AG08395 (cell line): Measurements from ENCODE around the gene ACSS1.
"Not testable (repeated sequence)": the region's sequence is repeated elsewhere in the genome, so short reads cannot be mapped to it uniquely, and the experiment has no call there.

Source experiments
- DNase-seq: peaks from one replicate; pipeline ENCODE4 v3.0.0; 2012; ENCODE audit warnings: mixed read lengths, low spot score

Gene ACSS1

DNA sequence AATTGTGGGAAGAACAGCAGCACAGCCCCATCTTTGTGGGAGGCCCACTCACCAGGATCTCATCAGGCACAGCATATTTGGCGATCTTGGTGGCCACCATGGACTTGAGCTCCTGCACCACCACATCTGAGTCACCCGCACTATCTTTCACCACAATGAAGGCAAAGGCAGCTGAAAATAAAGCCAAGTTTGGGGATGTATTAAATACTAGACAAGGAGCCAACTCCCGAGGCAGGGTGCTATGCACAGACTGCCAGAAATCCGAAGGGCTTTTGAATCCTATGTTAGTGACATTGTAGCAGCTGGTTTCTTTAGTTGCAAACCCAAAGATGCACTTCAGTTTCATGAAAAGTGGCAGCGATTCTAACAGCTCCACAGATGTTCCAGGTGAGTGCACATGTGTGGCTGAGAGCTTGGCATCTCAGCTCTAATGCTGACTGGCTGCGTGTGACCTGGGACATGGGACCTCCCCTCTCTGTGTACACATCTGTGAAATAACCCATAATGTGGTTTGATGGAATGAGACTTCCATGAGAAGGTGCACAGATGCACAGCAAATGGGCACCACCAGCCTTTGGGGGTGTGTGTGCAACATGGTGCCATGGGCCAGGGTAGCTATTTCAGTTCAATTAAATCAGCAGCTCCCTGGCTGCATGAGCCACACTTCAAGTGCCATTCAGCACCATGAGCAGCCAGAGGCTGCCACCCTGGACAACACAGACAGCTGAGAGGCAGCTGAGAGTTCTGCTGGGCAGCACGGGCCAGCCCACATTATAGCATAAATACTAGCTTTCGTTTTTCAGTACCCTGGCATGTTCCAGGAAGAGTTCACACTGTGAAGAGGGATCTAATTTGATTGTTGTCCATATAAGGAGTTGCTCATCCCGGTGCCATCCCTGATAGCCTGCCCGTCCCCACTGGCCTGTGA lies 48.5 kb downstream of the ACSS1 start:
- peak; percentile 45 for DNase-seq

DNA sequence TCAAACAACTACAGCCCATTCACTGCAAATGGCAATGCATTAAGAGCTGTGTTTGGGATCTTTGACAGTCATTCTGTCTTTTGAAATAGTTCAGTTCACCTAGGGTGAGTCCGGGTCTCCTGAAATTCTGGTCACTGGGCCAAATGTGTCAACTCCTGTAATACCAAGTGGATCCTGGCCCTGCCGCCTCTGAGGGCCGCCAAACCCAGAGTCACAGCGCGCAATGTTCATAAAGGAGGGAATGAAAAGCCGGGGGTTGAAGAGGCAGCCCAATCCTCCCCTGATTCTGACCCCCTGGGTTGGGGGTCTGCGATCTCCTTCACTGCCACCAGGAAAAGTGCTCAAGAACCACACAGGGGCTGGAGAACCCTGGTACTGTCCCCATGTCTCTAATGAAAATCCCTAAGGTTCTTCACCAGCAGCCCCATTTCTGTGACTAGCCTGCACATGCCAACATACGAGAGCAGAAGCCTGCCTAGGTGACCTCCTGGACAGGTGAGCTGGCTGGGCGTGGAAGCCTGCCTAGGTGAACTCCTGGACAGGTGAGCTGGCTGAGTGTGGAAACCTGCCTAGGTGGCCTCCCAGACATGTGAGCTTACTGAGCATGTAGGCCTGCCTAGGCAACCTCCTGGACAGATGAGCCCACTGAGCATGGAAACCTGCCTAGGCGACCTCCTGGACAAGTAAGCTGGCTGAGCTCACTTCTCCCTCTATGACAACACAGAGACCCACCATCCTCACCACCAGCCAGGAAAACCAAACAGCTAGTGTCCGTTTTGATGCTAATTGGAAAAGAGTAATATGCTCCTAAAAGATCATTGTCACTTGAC lies 49.3 kb downstream of the ACSS1 start:
- DNase-seq, result no peak

DNA sequence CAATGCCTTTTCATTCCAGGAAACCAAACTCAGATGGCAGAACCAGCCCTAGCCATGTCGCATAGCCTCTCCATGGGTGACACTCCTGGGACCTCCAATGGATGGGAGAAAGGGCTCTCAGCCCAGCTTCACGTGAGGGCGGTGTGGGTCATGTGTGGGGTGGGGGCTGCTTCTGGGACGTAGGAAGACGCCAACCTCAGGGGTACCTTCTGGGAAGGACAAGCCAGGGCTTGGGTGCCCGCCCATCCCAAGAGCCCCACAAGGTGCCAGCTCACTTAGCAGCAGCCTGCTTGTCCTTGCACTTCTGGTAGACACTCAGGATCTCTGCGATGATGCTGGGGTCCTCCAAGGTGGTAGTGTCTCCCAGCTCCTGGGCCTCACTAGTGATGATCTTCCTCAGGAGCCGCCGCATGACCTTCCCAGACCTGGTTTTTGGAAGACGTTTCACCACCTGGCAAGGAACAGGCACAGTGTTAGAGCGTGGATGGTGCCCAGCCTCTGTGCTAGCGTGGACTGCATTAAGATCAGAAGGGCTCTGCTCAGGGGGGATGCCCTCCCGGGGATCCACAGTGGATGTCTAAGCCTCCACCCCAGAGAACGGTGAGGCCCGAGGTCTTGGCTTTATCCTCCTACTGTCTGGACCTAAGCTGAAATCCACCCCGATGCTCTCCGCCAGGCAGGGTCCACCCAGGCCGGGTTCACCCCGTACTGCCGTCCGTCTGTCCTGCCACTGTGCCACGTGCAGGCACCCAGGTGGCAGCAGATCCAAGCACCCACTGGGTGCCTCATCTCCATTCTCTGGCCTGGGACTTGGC lies 50.2 kb downstream of the ACSS1 start:
- DNase-seq, result no peak

DNA sequence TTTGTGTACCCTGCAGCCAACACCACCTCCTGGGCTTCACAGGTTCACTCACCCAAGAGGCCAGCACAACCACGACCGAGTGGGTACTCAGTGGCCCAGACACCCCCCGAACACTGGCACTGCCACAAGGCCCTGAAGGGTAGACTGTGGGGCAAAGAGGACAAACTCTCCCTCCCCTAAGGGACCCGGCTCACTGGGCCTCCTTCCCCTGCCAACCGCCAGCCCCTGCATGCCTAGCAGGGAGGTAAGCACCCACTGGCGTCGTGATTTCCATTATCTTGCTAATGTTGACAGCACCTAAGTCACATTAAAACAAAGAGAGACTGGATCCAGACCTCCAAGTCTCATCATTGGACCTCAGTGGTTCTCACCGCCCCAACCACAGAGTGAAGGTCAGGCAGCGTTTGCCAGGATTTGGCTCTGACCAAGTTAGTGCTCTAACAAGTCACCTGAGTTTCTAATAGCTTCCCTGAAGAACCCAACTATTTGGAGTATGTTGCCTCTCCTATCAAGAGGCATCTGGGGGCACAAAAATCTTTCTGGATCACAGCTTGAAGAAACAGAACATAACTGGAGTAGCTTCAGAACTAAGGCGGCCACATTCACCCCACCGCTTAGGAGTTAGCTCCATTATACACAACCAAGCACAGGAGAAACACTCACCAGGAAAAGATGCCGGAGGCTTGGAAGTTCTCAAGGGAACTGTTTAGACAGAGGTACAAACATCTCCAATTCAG lies 51.3 kb downstream of the ACSS1 start:
- DNase-seq, result no peak

DNA sequence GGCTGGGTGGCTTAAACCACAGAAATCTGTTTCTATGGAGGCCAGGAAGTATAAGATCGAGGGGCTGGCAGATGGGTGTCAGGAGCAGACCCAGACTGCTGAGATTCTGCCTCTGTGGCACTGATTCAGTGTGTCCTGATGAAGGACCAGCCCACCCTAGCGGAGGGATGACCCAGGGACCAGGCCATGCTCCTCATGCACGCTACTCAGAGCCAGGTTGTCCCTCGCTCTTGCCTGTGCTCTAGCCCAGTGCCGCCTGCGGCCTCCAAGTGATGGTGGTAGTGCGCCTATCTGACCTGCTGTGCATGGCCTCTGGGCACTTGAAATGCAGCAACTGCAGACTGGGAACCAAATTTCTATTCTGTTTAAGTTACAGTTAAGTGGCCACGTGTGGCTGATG lies 52.3 kb downstream of the ACSS1 start:
- no peak for DNase-seq

DNA sequence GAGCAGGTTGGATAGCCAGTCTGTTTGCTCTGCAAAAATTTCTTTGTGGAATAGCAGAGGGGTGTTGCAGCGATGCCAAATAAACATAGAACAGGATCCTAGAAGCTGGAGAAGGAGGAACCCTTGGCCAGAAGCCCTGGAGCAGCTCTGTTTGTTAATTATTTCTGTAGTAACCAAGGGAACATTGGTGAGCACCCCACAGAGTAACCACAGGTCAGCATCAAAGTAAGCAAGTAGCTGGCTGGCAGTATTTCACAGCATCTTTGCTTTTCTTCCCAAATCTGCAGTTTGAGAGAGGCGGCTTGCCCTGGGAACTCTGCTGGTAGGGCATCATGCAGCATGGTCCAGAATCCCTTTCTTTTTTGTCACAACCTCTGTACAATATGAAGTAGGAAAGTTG lies 52.7 kb downstream of the ACSS1 start:
- DNase-seq, result peak; percentile 14

DNA sequence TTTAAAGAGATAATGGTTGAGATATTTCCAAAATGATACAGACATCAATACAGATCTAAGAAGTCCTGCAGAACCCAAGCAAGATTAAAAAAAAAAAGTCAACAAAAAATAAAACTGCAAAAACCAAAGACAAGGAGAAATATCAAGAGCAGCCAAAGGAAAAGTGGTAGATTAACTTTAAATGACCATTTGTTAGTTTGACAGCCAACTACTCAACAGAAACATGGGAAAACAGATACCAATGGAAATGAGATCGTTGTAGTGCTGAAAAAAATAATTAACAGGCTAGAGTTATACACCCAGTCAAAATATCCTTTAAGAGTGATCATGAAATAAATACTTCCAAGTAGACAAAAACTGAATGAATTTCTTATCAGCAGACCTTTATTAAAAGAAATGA lies 54.9 kb downstream of the ACSS1 start:
- no peak for DNase-seq

DNA sequence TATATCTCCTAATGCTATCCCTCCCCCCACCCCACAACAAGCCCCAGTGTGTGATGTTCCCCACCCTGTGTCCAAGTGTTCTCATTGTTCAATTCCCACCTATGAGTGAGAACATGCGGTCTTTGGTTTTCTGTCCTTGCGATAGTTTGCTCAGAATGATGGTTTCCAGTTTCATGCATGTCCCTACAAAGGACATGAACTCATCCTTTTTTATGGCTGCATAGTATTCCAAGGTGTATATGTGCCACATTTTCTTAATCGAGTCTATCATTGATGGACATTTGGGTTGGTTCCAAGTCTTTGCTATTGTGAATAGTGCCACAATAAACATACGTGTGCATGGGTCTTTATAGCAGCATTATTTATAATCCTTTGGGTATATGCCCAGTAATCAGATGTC lies 56.6 kb downstream of the ACSS1 start:
- not testable (repeated sequence) for DNase-seq

DNA sequence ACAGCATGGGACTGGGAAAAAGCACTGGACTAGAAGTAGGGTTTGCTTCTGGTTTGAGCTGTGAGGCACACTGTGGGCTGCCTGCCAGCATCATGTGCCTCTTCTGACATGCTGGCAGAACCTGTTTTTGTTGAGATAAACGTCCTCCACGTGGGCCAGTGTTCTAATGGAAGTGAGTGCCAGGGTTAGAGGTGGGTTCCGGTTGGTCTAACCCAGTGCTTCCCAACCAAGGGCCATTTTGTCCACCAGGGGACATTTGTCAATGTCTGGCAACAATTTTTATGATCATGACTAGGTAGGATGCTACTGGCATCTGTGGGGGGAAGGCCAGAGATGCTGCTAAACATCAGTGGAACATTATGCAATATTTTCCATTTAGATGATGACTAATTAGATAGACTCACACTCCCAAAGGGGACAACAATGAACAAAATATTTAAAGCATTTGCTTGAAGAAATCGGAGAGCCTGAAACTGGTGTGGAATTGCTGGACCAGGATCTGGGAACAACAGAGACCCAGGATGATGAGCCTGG lies 57.6 kb downstream of the ACSS1 start:
- peak; percentile 93 for DNase-seq

DNA sequence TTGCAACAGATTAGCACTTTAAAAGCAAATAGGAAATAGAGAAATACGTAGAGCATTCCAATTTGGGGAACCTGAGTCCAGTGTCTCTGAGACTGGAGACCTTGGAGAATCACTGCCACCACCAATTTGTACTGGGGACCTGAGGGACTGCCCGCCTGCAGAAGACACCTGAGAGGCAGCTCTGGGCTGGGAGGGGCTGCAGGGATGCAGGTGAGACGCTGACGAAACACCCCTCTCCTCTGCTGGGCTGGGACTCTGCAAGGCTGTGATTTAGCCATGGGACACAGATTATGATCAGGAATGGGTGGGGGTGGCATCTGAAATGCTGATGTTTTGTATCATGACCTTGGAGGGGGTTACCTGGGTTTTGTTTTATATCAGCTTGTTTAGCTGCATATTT lies 58.4 kb downstream of the ACSS1 start:
- DNase-seq, result no peak

DNA sequence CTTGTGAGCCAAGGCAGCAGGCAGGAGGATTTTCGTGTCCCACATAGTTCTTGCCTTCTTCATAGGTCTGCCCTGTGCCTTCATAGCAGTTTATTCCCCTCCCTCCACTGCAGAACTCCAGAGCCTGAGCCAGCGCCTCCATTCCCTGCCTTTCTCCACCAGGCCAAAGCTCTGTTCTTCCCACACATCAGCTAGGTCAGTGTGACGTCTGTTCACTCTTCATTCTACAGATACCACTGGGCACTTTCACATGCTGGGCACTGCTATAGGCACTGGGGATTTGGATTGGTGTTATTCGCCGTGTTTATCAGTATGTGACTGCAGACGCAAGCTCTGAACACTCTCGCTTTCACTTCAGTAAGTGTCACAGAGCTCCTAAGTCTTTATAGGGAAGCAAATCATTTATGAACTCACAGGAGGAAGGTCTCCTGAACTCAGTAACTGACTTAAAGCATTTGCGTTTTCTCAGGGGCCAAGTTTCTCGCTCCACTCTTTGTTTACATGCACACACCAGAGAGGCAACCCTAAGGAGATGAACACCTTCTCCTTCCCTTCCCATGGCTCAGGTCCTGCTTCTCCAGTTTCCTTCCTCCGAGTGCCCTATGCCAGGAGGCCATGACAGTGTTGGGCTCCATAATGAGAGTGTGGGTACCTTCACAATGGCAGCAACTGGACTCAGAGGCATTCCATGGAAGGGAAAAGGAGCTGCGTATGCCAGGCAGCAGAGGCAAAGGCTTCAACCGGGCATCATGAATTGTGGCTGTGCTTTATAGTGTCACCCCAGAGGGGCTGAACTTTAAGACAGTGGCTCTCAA lies 59.1 kb downstream of the ACSS1 start:
- DNase-seq, result no peak

DNA sequence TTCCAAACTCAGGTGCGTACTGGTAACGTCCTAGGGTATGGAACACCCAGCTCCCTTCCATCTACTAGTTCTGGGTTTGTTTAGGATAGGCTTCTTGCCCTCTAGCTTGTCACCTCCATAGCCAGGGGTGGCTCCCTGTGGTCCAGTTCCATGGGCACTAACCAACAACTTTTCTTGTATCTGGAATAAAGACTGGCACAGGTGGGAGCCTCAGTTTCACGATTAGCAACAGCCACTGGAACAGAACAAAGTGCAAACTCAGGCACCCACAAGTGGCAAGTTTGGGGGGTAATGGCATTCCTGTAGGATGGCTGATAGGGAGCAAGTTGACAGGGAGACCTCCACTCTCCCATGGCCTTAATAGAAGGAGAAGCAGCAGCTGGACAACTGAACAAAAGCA lies 59.8 kb downstream of the ACSS1 start:
- no peak for DNase-seq

DNA sequence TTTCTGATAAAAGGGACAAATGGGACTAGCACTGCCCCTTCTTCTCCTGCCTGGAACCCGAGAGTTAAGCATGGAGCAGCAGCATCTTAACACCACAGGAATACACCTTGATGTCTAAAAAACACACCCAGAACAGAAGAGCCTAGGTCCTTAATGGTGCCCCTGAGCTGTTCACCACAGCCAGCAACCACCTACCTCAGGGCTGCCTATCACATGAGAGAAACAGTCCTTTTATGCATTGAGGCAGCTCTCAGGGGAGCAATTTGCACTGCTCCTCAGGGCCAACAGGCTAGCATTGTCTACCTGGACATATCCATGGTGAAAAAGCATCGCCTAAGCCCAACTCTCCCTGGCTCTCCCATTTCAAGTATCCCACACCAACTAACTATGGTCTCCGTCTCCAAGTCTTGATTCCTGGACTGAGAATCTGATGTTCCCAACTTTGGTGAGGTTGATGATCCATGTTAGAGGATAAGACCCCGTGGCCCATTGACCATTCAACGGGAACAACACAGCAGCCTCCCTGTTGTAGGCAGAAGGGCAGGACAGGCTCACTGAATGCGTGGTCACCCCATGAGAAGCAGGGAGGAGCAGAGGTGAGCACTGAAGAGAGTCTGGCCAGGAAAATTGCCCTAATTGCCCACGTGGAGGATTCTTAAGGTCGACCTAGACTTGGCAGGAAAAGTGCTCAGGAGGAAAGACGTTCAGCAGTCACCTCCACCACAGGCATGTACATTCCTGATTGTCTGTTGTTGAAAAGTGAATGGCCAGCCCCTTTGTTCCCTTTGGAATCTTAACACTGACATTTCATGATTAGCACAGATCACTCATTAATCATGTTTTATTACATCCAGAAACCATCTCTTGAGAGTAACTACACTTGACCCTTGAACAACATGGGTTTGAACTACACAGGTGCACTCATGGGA lies 61.2 kb downstream of the ACSS1 start:
- DNase-seq, result no peak

DNA sequence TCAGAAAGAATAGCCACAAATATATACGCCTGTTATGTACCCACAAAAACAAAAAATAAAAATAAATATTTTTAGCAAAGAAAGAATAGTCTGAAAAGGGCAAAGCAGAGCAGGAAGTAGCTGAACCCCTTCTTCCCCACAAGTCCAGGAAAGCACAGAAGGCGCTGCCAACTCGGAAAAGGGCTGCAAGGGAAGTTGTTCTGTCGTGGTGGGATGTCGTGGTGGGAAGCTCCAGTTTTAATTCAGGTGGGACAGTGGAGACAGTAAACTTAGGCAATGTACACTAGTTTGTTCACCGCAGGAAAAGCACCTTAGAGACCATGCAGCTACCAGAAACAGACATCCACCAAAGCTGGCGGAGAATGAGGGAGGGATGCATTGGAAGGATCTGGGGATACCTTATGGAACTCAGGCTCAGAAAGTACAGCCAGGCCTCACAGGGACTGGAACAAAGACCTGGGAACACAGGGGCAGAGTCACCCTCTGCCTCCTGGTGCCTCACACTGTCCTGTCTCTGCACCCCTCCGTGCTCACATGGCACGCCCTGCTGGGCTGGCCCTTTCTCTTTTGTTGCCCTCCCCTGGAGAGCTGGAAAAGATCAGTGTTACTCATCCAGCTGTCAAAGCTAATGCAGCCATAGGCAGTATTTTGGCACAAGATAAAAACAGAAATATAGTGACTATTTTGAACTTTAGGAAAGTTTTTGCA lies 62.0 kb downstream of the ACSS1 start:
- DNase-seq, result peak; percentile 12

DNA sequence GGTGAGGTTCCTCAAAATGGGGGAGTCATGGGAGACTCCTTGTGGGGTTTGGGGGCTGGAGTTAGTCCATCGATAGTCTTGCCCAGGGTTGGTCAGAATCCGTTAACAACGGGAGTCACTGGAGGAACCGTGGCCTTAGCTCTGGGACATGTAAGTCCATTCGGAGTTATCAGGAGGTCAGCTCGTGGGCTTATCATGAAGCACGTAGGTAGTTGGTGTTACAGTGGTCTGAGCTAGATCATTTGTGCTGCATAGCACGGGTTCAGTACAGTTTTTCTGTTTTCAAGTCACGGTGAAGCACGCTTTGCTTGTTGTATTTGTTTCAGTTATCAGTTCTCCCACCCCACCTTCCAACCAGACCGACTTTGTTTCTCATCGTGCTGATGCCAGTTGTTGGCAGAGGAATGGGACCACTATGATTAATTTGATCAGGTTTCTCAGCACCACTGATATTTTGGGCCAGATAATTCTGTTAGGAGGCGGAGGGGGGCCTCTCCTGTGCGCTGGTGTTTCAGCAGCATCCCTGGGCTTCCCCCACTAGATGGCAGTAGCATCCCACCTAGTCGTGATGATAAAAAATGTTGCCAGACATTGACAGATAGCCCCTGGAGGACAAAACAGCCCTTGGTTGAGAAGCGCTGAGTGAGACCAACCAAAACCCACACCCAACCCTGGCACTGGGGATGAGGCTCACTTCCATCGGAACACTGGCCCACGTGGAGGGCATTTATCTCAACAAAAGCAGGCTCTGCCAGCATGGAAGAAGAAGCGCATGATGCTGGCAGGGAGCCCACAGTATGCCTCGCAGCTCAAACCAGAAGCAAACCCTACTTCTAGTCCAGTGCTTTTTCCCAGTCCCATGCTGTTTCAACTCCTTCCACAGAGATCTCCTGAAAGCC lies 63.2 kb downstream of the ACSS1 start:
- peak; percentile 74 for DNase-seq

DNA sequence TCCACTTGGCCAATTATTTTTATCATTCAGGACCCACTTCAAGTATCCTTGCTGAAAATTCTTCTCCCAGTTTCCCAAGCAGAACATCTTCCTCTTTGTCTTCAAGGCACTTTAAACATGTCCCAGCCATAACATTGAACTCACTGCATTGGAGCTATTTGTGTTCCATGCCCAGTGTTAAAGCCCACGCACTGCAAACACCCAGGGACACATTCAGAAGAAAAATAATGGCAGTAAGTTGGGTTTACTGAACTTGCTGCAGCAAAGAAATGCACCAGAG lies 63.8 kb downstream of the ACSS1 start:
- no peak for DNase-seq

DNA sequence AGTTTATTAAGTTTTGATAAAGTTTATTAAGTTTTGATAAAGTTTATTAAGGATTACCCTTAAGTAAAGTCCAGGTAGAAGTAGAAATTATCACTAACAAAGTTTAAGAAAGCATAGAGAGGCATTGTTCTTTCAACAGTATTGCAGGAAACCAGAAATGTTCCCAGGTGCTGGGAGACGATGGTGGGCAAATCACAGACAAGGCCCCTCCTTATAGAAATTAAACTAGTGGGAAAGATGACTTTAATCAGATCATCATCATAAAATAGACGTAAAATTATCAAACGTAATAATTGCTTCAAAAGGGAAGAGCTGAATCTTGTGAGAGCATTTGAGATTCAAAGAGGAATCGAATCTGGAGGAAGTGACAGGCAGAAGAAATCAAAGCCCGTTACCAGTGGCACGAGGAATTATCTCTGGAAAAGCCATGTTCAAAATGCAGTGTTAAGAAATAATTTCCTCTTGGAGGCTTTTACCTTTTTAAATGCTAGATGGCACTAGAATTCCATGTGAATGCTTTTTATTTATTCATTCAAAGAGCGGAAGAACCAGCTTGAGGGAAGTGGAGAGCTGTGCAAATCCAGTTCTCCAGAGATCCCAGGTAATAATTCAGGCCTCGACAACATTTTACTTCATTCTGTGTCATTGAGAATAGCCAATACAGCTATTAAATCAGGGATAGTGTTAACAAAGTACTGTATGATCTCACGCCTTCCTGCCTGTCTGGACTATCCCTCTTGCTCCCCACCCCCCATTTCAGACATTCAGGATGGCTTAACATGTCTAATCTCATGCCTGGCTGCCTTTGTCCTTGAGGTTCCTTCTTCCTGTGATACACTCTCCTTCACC lies 64.4 kb downstream of the ACSS1 start:
- peak; percentile 54 for DNase-seq
